Sigmoid colon (tissue), 3 donors: ENCODE results near the gene PCLAF.

Experiments used
- CTCF ChIP-seq, 4 experiments: fragments of 450-650 bp in 3 of 4; fragments of 200-600 bp in 1 of 4; IDR thresholded peaks; one replicate each; pipeline ENCODE4 v1.5.1; 2016 to 2019; ENCODE audit warnings: antibody characterized with exemption in 4 of 4, mild to moderate bottlenecking in 3 of 4, moderate library complexity in 2 of 4
- POLR2A ChIP-seq, 2 donors: fragments of 450-650 bp; IDR thresholded peaks; one replicate each; pipeline ENCODE4 v1.6.1; 2016; ENCODE audit warnings: antibody characterized with exemption in 2 of 2, mild to moderate bottlenecking in 2 of 2, moderate library complexity in 2 of 2

GRCh38 chr15:64344651-64345294 is 36.5 kb downstream of the PCLAF start:
- TF ChIP-seq POLR2A (IDR thresholded peaks at IDR 0.05) (no peak), CTCF (IDR thresholded peaks at IDR 0.05) (no peak)
